Gastroesophageal sphincter (tissue), 4 donors: ENCODE measurements around the gene PDSS1. TPM values are rescaled to one million over a fixed set of nuclear protein-coding genes. Genes with fewer than 3 reads are reported as not detected.
A peak's percentile ranks its signal among the peaks of the same experiment; 100 is the strongest.

Experiments
- ATAC-seq: fragments of 150-250 bp; one replicate; pipeline ENCODE4 v1.9.1; 2016; ENCODE audit warnings: mild to moderate bottlenecking, moderate library complexity
- H3K27ac ChIP-seq, 4 donors: fragments of 200-600 bp; sonication (generic) in 3 of 4; 1 replicate in 3 of 4; 2 replicates in 1 of 4; pipeline ENCODE4 v1.5.1; 2016 to 2019
- H3K27me3 ChIP-seq: fragments of 200-600 bp; sonication (generic); one replicate; pipeline ENCODE4 v1.5.1; 2019
- H3K36me3 ChIP-seq, 2 donors: fragments of 200-600 bp; sonication (generic); one replicate each; pipeline ENCODE4 v1.5.1; 2019; ENCODE audit warnings: control low read depth in 1 of 2
- H3K4me1 ChIP-seq, 3 donors: fragments of 200-600 bp; sonication (generic); 1 replicate in 2 of 3; 2 replicates in 1 of 3; pipeline ENCODE4 v1.5.1; 2016 to 2019; ENCODE audit warnings: control low read depth in 2 of 3
- H3K4me3 ChIP-seq, 2 donors: fragments of 200-600 bp; sonication (generic); one replicate each; pipeline ENCODE4 v1.5.1; 2019; ENCODE audit warnings: mild to moderate bottlenecking in 1 of 2, moderate library complexity in 1 of 2
- H3K9me3 ChIP-seq, 3 donors: fragments of 200-600 bp; sonication (generic); one replicate each; pipeline ENCODE4 v1.5.1; 2017 to 2019; ENCODE audit warnings: control low read depth in 2 of 3
- CTCF ChIP-seq, 4 experiments: fragments of 200-600 bp in 2 of 4; fragments of 450-650 bp in 2 of 4; sonication (generic) in 1 of 4; IDR thresholded peaks; one replicate each; pipeline ENCODE4 v1.5.1; 2017 to 2019; ENCODE audit warnings: antibody characterized with exemption in 4 of 4, mild to moderate bottlenecking in 2 of 4, moderate library complexity in 2 of 4
- EP300 ChIP-seq: sonication (generic); formaldehyde crosslinking; IDR thresholded peaks from one replicate; pipeline ENCODE4 v1.6.1; 2017; ENCODE audit warnings: antibody characterized with exemption, mild to moderate bottlenecking
- POLR2A ChIP-seq, 2 donors: fragments of 450-650 bp; IDR thresholded peaks; one replicate each; pipeline ENCODE4 v1.6.1; 2017; ENCODE audit warnings: antibody characterized with exemption in 2 of 2, mild to moderate bottlenecking in 2 of 2, moderate library complexity in 1 of 2
- POLR2AphosphoS5 ChIP-seq: sonication (generic); formaldehyde crosslinking; IDR thresholded peaks from one replicate; pipeline ENCODE4 v1.6.1; 2017; ENCODE audit warnings: antibody characterized with exemption
- WGBS, 2 donors: methylation state at CpG; one replicate each; pipeline ENCODE4 v1.1.5; 2018; ENCODE audit warnings: low coverage in 1 of 2; 5-methylcytosine and 5-hydroxymethylcytosine counted together
- total RNA-seq, 4 donors: library from RNA; depleted of rRNA; stranded (reverse); fragments of >200 nt; gene quantifications; one replicate each; pipeline ENCODE4 v1.1.0, GENCODE V29; 2016

PDSS1 gene
- total RNA-seq, 4 donors from 2014 or later, result 3.0 to 5.8 (median 4.0) TPM

- peak overlapping the region; percentile 57 to 96 for H3K4me3 ChIP-seq
- ATAC-seq, result no peak
- H3K27me3 ChIP-seq, result peaks cover 8% of the 10 kb centered on the region
- H3K9me3 ChIP-seq, result no peaks in the 10 kb centered on the region
- H3K27ac ChIP-seq, result peak overlapping the region; percentile 16 to 92 (median 80)
- no peaks in the 10 kb centered on the region for H3K36me3 ChIP-seq
- H3K4me1 ChIP-seq, result peaks cover 0 to 22% (median 6%) of the 10 kb centered on the region in 3 donors
- no peak for TF ChIP-seq POLR2A (IDR thresholded peaks at IDR 0.05)
- TF ChIP-seq POLR2AphosphoS5, result no peak
- TF ChIP-seq EP300, result no peak
- TF ChIP-seq CTCF (IDR thresholded peaks at IDR 0.05), result no peak
- 28 to 47% methylated on average over 5 to 7 of the region's 11 CpGs for WGBS, 2 donors
Observed at GRCh38 chr10:26696786-26697162, 727 bp upstream of the PDSS1 start.

- no peaks in the 10 kb centered on the region for H3K36me3 ChIP-seq
- 3 to 6% methylated on average over 13 to 21 of the region's 42 CpGs for WGBS, 2 donors
- peaks cover 5% of the 10 kb centered on the region for H3K27me3 ChIP-seq
- peak overlapping the region in 3 of 4 donors; percentile 75 to 92 (median 85) for H3K27ac ChIP-seq
- no peaks in the 10 kb centered on the region for H3K9me3 ChIP-seq
- TF ChIP-seq POLR2A (IDR thresholded peaks at IDR 0.05) (no peak), CTCF (IDR thresholded peaks at IDR 0.05) (no peak), POLR2AphosphoS5 (no peak), EP300 (no peak)
- peaks cover 0 to 22% (median 6%) of the 10 kb centered on the region in 3 donors for H3K4me1 ChIP-seq
- H3K4me3 ChIP-seq, result peak overlapping the region; percentile 57 to 96
- ATAC-seq, result no peak
Observed at GRCh38 chr10:26697922-26698608, 564 bp downstream of the PDSS1 start.

- Histone ChIP-seq H3K27ac (no peak overlapping the region), H3K9me3 (no peaks in the 10 kb centered on the region), H3K4me1 (peaks cover 0 to 22% (median 6%) of the 10 kb centered on the region in 3 donors), H3K27me3 (no peaks in the 10 kb centered on the region), H3K4me3 (no peak overlapping the region), H3K36me3 (no peaks in the 10 kb centered on the region)
- 74 to 78% methylated on average over 2 of the region's 2 CpGs for WGBS, 2 donors
- no peak for TF ChIP-seq CTCF (IDR thresholded peaks at IDR 0.05)
- no peak for TF ChIP-seq POLR2A (IDR thresholded peaks at IDR 0.05)
- TF ChIP-seq POLR2AphosphoS5, result no peak
- TF ChIP-seq EP300, result no peak
- no peak for ATAC-seq
Observed at GRCh38 chr10:26698909-26699308, 1.4 kb downstream of the PDSS1 start.

- no peak for ATAC-seq
- H3K27me3 ChIP-seq, result no peaks in the 10 kb centered on the region
- no peaks in the 10 kb centered on the region for H3K36me3 ChIP-seq
- H3K4me3 ChIP-seq, result no peak overlapping the region
- no peaks in the 10 kb centered on the region for H3K9me3 ChIP-seq
- peaks cover 0 to 22% (median 6%) of the 10 kb centered on the region in 3 donors for H3K4me1 ChIP-seq
- TF ChIP-seq CTCF (IDR thresholded peaks at IDR 0.05) (no peak), POLR2A (IDR thresholded peaks at IDR 0.05) (no peak), POLR2AphosphoS5 (no peak), EP300 (no peak)
- WGBS, 2 donors, result 93 to 100% methylated on average over 2 to 7 of the region's 7 CpGs
- no peak overlapping the region for H3K27ac ChIP-seq
Observed at GRCh38 chr10:26699631-26700030, 2.1 kb downstream of the PDSS1 start.
